DMS 273 (cell line): ENCODE data around the gene FAM120A.
"Not testable (repeated sequence)": the region's sequence is repeated elsewhere in the genome, so short reads cannot be mapped to it uniquely, and the experiment has no call there.

ENCODE experiments used
- DNase-seq: peaks from one replicate; lab custom pipeline; 2025; ENCODE audit not compliant: unreplicated experiment; lab: John Stamatoyannopoulos, UW

FAM120A gene

GRCh38 chr9:93508207-93508606, 56.7 kb downstream of the FAM120A start:
- DNase-seq = no peak

- DNase-seq = no peak
Measured at GRCh38 chr9:93509084-93509483, 57.6 kb downstream of the FAM120A start.

- DNase-seq = no peak
Measured at GRCh38 chr9:93510041-93510440, 58.6 kb downstream of the FAM120A start.

- not testable (repeated sequence) for DNase-seq
Measured at GRCh38 chr9:93511228-93511627, 59.7 kb downstream of the FAM120A start.

- not testable (repeated sequence) for DNase-seq
Measured at GRCh38 chr9:93512170-93512812, 60.8 kb downstream of the FAM120A start.

GRCh38 chr9:93513606-93514005, 62.1 kb downstream of the FAM120A start:
- DNase-seq = no peak

- DNase-seq = no peak
Measured at GRCh38 chr9:93517331-93517730, 65.8 kb downstream of the FAM120A start.

- peak; percentile 28 for DNase-seq
Measured at GRCh38 chr9:93520523-93520922, 69.0 kb downstream of the FAM120A start.

GRCh38 chr9:93522736-93523135, 71.3 kb downstream of the FAM120A start:
- DNase-seq = no peak

- DNase-seq = peak; percentile 8
Measured at GRCh38 chr9:93523518-93524144, 72.1 kb downstream of the FAM120A start.

GRCh38 chr9:93525476-93525875, 74.0 kb downstream of the FAM120A start:
- no peak for DNase-seq

- DNase-seq = peak; percentile 3
Measured at GRCh38 chr9:93531374-93531773, 79.9 kb downstream of the FAM120A start.

GRCh38 chr9:93532141-93532540, 80.7 kb downstream of the FAM120A start:
- DNase-seq = no peak

- peak; percentile 3 for DNase-seq
Measured at GRCh38 chr9:93533863-93534262, 82.4 kb downstream of the FAM120A start.

GRCh38 chr9:93536167-93536566, 84.7 kb downstream of the FAM120A start:
- DNase-seq = peak; percentile 46

- DNase-seq = no peak
Measured at GRCh38 chr9:93536874-93537273, 85.4 kb downstream of the FAM120A start.

- DNase-seq = no peak
Measured at GRCh38 chr9:93540305-93540704, 88.8 kb downstream of the FAM120A start.

GRCh38 chr9:93541005-93541404, 89.5 kb downstream of the FAM120A start:
- DNase-seq = no peak

- DNase-seq = no peak
Measured at GRCh38 chr9:93541581-93542349, 90.3 kb downstream of the FAM120A start.

- DNase-seq = no peak
Measured at GRCh38 chr9:93543117-93543516, 91.6 kb downstream of the FAM120A start.

- no peak for DNase-seq
Measured at GRCh38 chr9:93546356-93546755, 94.9 kb downstream of the FAM120A start.

GRCh38 chr9:93549611-93550010, 98.1 kb downstream of the FAM120A start:
- no peak for DNase-seq
